Islet of Langerhans (tissue), 1 donor: ENCODE measurements around the gene BNIPL.

Source experiments
- FAIRE-seq: peaks from one replicate; lab custom pipeline; 2011; peaks lifted over from hg19 to GRCh38; lab: Jason Lieb, UNC

BNIPL gene

DNA sequence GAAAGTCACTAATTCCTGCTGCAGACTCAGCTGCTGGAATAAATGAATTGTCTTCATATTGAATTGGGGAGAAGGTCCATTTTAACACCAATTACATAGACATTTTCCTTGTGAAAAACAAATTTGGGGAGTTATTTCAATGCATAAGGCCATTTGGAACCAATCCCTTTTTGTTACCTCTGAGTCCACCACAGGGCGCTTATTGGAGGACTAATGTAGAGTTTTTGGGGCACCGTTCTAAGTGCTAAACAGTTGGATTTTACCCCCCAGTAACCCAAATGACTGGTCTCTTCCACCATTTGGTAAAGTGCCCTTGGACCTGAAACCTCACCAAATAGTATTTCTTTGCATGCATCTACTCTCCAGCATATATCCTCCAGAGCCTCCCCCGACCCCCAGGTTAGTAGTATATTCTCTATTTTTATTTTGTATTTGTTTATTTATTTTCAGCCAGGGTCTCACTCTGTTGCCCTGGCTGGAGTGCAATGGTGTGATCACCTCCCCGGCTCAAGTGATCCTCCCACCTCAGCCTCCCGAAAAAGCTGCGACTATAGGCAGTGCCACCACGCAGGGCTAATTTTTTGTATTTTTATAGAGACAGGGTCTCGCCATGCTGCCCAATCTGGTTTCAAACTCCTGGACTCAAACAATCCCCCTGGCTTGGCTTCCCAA is 26.6 kb upstream of the BNIPL start:
- FAIRE-seq: no peak

DNA sequence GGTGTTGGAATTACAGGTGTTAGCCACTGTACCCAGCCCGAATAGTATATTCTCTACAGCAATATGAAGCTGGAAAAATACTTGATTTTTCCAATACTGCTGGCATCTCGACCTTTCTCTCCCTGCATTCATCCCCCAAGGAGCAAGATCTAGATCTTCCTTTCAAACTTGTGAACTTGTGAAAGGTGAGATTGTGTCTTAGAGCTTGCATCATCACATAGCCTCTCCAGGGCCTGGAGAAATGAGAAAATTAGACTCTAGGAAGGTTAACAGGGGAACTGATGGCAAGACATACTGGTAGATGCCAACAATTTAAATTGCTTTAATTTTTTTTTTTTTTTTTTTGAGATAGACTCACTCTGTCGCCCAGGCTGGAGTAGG is 26.1 kb upstream of the BNIPL start:
- FAIRE-seq: no peak

DNA sequence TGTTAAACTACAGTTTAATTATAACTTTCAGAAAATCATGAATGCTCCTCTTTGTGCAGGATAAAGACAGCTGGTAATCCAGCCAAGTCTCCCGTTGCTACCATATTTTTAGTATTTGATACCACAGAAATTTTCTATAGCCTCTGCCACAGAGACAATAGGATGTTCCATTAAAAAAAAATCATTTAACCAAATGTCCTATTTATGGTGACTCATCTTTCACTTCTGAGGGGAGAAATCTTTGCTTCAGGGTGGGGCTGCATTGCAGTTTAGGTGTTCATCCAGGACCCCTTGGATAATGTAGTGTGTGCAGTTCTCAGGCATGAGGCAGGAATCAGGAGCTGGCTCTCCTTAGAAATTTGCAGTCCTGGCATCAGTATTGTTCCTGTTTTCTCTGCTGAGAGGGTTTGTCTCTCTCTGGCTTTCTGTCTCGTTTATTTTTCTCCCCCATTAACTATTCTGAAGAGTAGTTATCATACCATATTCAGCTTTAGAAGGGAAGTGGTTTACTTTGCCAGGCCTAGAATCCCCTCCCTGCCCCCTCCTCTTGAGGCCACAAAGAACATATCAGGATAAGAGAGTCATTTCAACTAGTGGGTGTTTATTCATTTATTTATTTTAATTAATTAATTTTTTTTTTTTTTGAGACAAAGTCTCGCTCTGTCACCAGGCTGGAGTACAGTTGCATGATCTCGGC is 25.1 kb upstream of the BNIPL start:
- no peak for FAIRE-seq

DNA sequence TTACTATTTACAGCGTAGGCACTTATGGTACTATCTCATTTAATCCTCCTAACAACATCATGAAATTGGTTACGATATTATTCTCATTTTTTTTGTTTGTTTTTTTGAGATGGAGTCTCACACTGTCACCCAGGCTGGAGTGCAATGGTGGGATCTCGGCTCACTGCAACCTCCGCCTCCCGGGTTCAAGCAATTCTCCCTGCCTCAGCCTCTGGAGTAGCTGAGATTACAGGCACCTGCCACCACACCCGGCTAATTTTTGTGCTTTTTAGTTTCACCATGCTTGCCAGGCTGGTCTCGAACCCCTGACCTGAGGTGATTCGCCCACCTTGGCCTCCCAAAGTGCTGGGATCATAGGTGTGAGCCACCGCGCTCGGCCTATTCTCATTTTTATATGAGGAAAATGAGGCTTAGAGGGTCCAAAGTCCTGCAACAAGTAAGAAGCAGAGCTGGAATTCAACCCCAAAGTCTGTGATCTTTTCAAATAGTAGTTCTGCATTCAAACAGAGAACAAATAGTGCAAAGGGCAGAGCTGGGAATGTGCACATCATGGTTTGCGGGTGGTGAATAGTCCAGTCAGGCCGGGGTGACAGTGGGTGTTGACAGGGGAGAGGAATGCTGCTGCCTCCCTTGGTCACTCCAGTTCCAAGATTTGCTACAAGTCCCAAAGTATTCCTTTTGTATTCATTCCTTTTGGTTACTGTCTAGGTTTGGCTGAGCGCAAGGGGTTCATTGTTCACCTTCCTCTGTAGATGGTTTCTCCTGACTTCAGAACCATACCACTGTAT is 23.5 kb upstream of the BNIPL start:
- FAIRE-seq: no peak

DNA sequence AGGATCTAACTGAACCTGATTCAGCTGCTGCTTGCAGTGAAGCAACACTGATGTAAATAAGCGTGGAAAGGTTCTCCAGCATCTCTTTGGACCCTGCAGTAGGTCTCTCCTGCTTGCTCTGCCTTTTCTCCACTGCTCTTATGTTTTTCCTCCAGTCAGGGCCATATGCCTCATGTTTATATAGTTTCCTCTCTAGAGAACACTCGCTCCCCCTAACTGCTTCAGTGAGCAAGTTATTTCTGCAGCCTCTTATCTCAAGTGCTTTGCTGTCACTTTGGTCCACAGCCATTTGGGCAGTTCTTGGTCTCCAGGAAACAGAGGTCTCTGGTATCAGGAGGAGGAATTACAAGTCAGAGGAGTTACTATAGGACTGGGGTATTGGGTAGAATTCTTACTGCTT is 22.9 kb upstream of the BNIPL start:
- peak; percentile 75 for FAIRE-seq

DNA sequence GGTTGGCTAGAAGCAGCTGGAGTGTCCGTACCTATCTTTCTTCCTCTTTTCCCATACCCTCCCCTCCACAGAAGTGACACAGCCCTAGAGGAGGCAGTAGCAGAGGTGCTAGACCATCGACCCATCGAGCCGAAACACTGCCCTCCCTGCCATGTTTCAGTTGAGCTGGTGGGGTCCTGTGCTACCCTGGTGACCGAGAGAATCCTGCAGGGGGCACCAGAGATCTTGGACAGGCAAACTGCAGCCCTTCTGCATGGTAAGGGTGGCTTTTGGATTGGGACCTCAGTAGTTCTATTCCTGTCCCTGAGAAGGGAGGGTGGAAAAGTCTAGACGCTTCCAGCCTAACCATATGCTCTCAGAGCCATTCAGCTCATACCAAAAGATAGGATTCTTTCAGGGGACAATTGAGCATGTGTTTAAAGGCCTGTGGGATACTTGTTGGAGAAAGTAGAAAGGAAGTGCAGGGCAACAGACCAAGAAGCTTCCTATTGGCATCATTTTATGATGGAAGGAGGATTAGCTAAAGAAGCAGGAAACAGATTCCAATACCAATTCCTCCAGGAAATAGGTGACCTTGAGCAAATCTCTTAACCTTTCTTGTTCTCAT is 11.7 kb upstream of the BNIPL start:
- no peak for FAIRE-seq

DNA sequence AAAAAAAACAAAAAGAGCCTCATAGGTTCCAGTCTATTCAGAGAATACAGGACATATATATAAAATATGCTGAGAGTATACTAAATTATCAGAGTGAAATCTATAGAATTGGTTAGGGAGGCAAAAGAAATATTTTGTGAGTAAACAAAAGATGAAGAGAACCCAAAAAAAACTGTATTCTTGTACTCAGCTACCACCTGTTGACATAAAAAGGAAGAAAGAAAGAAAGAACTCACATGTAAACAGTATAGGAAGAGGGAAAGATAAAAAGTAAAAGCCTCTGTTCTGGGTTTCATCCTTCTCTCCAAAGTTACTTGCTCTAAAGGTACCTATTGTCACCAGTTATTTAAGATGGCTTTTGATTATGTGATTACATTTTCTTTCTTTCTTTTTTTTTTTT is 9.9 kb upstream of the BNIPL start:
- no peak for FAIRE-seq

DNA sequence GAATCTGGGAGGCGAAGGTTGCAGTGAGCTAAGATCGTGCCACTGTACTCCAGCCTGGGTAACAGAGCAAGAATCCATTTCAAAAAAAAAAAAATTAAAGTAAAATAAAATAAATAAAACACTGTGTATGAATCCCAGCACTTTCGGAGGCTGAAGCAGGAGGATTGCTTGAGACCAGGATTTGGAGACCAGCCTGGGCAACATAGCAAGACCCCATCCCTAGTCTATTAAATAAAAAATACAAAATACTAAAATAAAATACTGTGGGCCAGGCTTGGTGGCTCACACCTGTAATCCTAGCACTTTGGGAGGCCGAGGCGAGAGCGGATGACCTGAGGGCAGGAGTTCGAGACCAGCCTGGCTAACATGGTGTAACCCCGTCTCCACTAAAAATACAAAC is 4.2 kb upstream of the BNIPL start:
- FAIRE-seq: no peak

DNA sequence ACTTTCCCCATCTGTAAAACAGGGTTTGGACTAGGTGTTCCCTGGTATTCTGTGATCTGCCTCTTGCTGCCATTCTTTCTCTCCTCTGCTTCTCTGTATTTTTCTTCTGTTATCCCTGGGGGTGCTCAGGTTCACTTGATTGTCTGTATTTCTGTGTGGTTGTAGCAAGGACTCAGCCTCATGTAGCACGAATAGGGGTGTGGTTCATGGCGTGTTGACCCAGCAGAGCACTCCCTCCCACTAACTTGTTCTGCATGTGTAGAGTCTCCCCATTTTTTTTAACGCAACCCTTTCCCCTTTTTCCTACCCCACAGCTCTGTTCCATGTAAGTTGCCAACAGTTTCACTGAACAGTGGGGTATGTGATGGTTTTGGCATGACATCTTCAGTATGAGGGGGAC is 1.2 kb upstream of the BNIPL start:
- no peak for FAIRE-seq

DNA sequence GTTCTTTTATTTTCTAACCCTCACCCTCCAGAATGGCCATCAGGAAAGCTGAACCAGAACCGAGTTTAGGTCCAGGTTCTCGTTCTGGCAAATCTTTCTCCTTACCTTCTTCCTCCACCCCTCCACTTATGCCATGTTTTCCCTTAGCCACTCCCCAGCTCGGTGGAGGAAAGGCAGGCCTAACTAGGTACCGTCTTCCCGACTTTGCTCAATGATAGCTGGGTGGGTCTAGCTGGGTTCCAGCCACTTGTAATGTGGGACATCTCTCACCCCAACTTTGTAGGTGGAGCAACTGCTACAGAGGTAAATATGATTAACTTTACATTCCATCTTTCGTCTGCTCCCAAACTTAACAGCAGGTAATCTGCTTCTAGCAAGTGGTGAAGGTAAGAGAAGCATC is 646 bp downstream of the BNIPL start:
- FAIRE-seq: no peak

DNA sequence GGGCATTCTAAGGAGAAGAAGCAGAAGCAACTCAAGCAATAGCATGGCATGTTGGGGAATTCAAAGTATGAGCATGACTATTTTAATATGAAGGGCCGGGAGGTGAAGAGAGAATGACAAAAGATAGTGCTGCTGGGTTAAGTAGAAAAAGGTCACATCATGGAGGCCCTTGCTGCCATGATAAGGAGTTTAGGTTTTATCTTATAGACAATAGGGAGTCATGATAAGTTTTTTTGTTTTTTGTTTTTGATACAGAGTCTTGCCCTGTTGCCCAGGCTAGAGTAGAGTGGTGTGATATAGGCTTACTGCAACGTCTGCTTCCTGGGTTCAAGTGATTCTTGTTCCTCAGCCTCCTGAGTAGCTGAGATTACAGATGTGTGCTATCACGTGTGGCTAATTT is 3.1 kb downstream of the BNIPL start:
- no peak for FAIRE-seq

DNA sequence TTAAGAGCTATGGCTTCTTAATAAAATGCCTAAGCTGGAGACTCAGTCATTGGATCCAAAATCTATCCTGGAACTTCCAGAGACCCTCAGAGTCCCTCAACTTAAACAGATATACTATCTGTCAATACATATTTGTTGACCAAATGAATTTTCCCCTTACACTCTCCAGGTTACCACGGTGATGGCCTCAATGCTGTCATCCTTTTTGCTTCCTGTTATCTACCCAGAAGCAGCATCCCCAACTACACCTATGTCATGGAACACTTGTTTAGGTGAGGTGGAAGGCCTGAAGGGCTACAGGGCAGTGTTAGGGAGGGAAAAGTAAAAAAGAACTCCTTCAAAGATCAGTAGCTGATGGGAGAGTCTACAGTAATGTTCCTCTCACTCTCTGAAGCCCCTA is 6.8 kb downstream of the BNIPL start:
- FAIRE-seq: no peak

DNA sequence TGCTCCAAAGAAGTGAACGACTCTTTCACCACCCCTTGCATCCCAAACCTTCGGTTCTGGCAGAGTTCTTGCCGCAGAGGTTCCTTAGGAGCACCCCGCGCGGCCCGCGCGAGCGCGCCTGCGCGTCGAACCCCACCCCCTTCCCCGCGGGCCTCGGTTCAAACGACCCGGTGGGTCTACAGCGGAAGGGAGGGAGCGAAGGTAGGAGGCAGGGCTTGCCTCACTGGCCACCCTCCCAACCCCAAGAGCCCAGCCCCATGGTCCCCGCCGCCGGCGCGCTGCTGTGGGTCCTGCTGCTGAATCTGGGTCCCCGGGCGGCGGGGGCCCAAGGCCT is 11.2 kb downstream of the BNIPL start, which contains the start of gene C1orf56:
Gene C1orf56, plus strand, starts transcription at position 161 of the 334 bp plus-strand sequence. Its CDS starts 97 bp downstream, at position 258.
- FAIRE-seq: no peak

DNA sequence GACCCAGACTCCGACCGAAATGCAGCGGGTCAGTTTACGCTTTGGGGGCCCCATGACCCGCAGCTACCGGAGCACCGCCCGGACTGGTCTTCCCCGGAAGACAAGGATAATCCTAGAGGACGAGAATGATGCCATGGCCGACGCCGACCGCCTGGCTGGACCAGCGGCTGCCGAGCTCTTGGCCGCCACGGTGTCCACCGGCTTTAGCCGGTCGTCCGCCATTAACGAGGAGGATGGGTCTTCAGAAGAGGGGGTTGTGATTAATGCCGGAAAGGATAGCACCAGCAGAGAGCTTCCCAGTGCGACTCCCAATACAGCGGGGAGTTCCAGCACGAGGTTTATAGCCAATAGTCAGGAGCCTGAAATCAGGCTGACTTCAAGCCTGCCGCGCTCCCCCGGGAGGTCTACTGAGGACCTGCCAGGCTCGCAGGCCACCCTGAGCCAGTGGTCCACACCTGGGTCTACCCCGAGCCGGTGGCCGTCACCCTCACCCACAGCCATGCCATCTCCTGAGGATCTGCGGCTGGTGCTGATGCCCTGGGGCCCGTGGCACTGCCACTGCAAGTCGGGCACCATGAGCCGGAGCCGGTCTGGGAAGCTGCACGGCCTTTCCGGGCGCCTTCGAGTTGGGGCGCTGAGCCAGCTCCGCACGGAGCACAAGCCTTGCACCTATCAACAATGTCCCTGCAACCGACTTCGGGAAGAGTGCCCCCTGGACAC is 11.7 kb downstream of the BNIPL start:
- no peak for FAIRE-seq

DNA sequence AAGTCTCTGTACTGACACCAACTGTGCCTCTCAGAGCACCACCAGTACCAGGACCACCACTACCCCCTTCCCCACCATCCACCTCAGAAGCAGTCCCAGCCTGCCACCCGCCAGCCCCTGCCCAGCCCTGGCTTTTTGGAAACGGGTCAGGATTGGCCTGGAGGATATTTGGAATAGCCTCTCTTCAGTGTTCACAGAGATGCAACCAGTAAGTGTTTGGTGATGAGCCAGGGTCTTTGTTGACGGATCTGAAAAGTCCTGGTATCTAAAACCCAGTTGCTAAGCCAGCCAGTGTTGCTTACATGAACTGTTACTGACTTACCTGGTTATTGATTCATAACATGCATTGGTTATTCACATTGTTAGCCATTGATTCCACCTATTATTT is 12.3 kb downstream of the BNIPL start:
- no peak for FAIRE-seq

DNA sequence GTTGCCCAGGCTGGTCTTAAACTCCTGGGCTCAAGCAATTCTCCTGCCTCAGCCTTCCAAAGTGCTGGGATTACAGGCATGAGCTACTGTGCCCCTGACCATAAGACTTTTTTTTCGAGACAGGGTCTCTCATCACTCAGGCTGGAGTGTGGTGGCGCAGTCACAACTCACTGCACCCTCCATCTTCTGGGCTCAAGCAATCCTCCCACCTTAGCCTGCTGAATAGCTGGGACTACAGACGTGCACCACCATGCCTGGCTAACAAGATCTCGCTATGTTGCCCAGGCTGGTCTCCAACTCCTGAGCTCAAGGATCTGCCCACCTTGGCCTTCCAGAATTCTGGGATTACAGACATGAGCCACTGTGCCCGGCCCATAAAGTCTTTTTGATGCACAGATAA is 13.1 kb downstream of the BNIPL start:
- FAIRE-seq: no peak

DNA sequence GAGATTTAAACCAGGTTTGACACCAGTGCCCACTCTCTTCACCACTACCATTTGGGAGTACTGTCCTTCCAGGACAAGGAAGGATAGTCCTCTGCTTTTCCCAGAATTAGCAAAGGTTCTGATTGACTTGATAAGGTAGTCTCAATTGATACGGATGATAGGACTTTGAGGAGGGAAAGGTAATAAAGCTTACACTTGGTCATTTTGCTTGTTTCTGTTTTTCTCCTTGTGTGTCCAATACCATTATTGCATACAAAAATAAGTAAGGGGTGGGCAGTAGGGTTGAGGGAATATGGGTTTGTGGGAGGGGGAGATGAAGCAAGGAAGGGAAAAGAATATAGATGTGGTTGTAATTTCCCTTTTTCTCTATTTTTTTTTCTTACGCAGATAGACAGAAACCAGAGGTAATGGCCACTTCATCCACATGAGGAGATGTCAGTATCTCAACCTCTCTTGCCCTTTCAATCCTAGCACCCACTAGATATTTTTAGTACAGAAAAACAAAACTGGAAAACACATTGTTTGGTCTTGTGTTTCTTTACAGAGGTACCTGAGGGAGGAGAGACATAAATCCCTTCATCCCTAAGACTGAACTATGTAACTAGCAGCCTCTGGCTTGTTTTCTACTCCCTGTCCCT is 13.8 kb downstream of the BNIPL start:
- no peak for FAIRE-seq

DNA sequence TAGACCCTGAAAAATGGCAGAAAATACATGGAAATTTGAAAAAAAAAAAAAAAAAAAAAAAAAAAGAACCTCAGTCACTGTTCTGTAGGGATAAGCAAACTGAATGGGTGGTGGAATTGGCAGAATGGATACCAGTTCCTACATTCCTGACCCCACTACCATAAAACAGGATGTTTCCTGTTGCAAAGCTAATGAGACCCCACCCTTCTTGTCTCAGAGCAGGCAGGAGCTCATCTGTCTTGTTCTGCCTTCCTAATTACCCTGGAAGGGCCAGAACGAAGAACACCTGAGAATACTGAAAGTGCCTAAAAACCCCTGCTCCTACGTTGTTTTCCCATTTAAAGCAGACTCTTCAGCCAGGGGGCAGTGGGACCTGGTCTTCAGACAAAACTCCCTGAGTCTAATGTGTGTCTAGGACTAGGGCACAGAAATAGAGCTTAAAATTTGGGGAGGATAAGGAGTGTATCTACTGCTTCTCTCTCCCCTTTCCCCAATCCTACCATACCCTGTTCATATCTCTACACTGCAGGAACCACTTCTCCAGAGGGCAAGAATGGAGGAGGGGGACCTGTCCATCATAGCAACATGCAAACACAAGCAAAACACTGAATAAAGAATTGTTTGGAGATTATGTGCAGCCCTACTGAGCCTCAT is 15.1 kb downstream of the BNIPL start:
- FAIRE-seq: no peak

DNA sequence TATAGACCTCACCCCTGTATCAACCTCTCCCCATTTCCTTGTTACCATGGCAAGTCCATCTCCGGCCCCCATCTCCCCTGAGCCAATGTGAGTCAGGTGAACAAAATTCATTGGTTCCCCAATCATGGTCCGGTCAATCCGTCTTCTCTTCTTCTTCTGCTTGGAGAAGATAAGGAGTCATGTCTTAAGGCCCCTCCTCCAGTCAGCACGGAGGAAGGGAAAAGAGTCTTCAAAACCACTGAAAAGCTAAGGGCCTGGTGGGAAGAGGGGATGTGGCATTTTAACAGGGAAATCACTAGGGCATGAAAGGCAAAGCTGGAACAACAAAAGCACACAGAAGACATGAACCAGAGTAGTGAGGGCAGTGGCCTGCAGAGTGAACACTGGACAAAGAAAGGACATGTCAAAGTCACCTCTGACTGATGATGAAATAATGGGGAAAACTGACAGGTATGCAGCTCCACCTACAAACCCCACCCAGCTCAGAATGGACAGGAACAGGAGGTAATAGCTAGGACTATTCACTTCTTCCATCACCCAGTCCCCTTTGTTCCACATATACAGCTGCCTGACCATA is 18.7 kb downstream of the BNIPL start:
- FAIRE-seq: no peak

DNA sequence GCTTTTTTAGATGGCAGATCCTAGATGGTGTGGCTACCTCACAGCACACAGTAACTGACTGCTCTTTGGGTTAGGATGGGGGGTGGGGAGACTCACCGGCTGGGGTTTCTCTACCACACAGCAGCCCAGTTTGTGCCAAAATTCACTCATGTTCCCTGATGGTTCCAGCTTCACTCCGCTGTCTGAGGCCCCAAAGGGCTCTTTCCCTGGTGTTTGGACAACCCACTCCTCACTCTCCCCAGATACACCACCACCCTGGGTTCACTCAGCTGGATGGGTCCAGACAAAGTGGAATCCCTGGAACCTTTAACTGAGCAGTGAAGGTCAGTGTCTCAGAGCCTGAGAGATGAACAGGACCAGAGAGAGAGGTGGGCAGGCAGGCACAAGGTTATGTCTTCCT is 19.2 kb downstream of the BNIPL start:
- FAIRE-seq: no peak

DNA sequence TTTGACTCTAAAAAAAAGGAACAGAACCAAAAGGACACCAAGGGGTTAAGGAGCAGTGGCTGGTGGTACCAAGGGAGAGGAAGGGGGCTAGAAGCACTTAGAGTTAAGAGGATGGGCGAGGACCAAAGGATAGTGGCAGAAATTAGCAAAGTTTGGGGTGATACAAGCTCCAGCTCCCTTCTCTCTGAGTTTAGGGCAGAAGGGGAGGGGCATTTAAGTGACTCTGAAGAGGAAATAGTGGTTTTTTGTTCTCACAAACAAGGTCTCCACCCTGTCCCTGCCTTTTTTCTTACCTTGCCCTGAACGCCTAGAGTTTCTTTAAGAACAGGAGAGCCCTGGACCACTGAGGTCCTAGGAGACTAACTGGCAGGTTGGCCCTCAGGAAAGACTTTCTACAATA is 19.8 kb downstream of the BNIPL start:
- FAIRE-seq: no peak
